Chondrocyte (in vitro differentiated cells): ENCODE measurements around the gene MOK. TPM values are rescaled to one million over a fixed set of nuclear protein-coding genes. Genes with fewer than 3 reads are reported as not detected.

Experiments used
- DNase-seq: peaks from one replicate; pipeline ENCODE4 v3.0.0; 2021; ENCODE audit warnings: mixed read lengths, low spot score
- H3K27ac Mint-ChIP-seq: one replicate; pipeline ENCODE4 v1.8.0; 2021; ENCODE audit warnings: mild to moderate bottlenecking, moderate library complexity, mixed read lengths; ENCODE audit not compliant: unreplicated experiment
- H3K27me3 Mint-ChIP-seq: 2 replicates; pipeline ENCODE4 v1.8.0; 2021; ENCODE audit warnings: low read depth, mixed read lengths
- H3K36me3 Mint-ChIP-seq: 2 replicates; pipeline ENCODE4 v1.8.0; 2021; ENCODE audit warnings: low read depth, mixed read lengths
- H3K4me1 Mint-ChIP-seq: 2 replicates; pipeline ENCODE4 v1.8.0; 2021; ENCODE audit warnings: low read depth, mild to moderate bottlenecking, mixed read lengths
- H3K4me3 Mint-ChIP-seq: one replicate; pipeline ENCODE4 v1.8.0; 2021; ENCODE audit warnings: mild to moderate bottlenecking, moderate library complexity, mixed read lengths; ENCODE audit not compliant: unreplicated experiment
- H3K9me3 Mint-ChIP-seq: 2 replicates; pipeline ENCODE4 v1.8.0; 2021; ENCODE audit warnings: low read depth, mixed read lengths
- total RNA-seq: library from RNA; stranded (reverse); gene quantifications from 3 replicates; pipeline ENCODE4 v1.2.1, GENCODE V29; 2021
- TF ChIP-seq, protein P1 (sequence below): fragments of 200-600 bp; sonication (generic); IDR thresholded peaks from 2 replicates; pipeline ENCODE4 v1.5.0; 2021; ENCODE audit warnings: antibody characterized with exemption, mild to moderate bottlenecking, moderate library complexity

MOK gene
- total RNA-seq, 1 donor from 2014 or later, result 3.8 TPM

DNA sequence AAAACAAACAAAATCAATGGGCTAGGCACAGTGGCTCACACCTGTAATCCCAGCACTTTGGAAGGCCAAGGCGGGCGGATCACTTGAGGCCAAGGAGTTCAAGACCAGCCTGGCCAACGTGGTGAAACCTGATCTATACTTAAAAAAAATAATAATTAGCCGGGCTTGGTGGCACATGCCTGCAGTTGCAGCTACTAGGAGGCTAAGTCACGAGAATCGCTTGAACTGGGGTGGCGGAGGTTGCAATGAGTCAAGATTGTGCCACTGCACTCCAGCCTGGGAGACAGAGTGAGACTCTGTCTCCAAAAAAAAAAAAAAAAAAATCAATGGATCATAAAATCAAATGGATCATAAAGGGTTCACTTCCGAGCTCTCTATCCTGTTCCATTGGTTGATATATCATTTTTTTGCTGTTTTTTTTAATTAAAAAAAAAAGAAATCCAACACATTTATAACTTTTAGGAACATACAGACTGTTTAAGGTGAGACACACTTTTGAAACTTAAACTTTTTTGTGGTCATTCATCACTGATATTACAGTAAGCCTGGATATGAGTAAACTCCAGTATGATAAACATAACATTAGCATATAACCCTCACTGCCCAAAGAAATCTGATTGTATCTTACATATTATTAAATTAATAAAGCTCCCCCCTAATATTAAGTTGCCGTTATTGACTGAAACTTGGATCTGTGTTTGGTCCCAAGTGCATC, 22.1 kb downstream of the MOK start:
- TF ChIP-seq, protein P1, sequence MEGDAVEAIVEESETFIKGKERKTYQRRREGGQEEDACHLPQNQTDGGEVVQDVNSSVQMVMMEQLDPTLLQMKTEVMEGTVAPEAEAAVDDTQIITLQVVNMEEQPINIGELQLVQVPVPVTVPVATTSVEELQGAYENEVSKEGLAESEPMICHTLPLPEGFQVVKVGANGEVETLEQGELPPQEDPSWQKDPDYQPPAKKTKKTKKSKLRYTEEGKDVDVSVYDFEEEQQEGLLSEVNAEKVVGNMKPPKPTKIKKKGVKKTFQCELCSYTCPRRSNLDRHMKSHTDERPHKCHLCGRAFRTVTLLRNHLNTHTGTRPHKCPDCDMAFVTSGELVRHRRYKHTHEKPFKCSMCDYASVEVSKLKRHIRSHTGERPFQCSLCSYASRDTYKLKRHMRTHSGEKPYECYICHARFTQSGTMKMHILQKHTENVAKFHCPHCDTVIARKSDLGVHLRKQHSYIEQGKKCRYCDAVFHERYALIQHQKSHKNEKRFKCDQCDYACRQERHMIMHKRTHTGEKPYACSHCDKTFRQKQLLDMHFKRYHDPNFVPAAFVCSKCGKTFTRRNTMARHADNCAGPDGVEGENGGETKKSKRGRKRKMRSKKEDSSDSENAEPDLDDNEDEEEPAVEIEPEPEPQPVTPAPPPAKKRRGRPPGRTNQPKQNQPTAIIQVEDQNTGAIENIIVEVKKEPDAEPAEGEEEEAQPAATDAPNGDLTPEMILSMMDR, result no peak
- Mint-ChIP-seq H3K9me3 (no peaks in the 10 kb centered on the region), H3K4me1 (peaks cover 30% of the 10 kb centered on the region), H3K4me3 (no peak overlapping the region), H3K36me3 (no peaks in the 10 kb centered on the region), H3K27ac (no peak overlapping the region), H3K27me3 (no peaks in the 10 kb centered on the region)
- DNase-seq, result no peak

DNA sequence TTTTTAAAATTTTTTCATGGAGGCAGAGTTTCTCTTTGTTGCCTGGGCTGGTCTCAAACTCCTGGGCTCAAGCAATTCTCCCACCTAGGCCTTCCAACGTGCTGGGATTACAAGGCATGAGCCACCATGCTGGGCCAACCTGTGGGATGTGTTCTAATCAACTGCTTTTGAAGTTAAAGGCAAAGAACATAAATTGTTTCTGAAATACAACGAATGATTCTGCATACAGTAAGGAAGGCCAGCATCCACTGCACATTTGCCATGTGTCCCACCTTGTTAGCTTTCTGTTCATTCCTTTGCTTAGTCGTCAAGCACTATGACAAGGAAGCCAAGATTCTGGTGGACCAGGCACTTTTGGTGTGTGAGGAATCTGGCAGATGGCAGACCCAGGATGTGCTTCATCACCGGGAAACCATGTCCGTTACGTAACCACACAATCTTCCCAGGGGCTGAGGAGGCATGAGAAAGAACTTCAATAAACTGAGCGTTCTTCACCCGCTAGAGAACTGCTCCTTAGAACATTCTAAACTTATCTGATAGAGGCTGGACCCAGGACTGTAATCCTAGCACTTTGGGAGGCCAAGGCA, 24.5 kb downstream of the MOK start:
- Mint-ChIP-seq H3K27ac (peak overlapping the region; percentile 94), H3K9me3 (no peaks in the 10 kb centered on the region), H3K36me3 (no peaks in the 10 kb centered on the region), H3K4me3 (no peak overlapping the region), H3K4me1 (peaks cover 34% of the 10 kb centered on the region), H3K27me3 (no peaks in the 10 kb centered on the region)
- TF ChIP-seq, protein P1, result no peak
- DNase-seq, result no peak

DNA sequence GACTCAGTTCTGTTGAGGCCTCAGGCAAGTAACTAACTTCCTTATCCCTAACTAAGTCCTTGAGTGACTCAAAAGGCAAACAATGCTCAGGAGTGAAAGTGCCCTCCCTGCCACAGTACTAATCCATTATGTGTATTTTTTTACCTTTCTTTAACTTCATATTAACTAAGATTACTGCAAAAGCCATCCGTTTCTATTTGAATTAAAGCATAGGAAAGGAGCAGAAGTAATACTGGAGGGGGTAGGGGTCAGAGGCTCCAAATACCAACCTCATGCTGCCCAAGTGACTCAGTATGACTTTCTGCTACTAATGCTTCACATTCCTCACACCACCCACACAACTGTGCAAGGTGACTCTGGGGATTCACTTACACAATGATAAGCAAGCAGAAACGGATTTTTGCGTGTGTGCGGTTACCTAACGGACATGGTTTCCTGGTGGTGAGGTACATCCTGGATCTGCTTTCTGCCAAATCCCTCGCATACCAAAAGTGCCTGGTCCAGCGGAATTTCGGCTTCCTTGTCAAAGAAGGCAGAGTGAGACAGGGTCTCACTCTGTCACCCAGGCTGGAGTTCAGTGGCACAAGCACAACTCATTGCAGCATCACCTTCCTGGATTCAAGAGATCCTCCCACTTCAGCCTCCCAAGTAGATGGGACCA, 25.1 kb downstream of the MOK start:
- no peak for DNase-seq
- Mint-ChIP-seq H3K4me1 (peaks cover 34% of the 10 kb centered on the region), H3K27me3 (no peaks in the 10 kb centered on the region), H3K36me3 (no peaks in the 10 kb centered on the region), H3K9me3 (no peaks in the 10 kb centered on the region), H3K4me3 (no peak overlapping the region), H3K27ac (peak overlapping the region; percentile 94)
- TF ChIP-seq, protein P1, result no peak

DNA sequence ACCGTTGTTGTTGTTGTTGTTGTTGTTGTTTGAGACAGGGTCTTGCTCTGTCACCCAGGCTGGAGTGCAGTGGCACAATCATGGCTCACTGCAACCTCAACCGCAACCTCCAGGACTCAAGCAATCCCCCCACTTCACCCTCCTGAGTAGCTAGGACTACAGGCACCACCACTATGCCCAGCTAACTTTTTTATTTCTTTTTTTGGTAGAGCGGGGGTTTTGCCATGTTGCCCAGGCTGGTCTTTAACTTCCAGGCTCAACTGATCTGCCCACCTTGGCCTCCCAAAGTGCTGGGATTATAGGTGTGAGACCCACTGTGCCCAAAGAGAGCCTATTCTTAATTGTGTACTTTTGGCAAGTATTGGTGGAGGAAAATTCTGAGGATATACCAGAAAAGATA, 25.7 kb downstream of the MOK start:
- no peak overlapping the region for H3K4me3 Mint-ChIP-seq
- TF ChIP-seq, protein P1, result no peak
- H3K9me3 Mint-ChIP-seq, result no peaks in the 10 kb centered on the region
- H3K27me3 Mint-ChIP-seq, result no peaks in the 10 kb centered on the region
- no peak for DNase-seq
- H3K4me1 Mint-ChIP-seq, result peaks cover 34% of the 10 kb centered on the region
- peak overlapping the region; percentile 94 for H3K27ac Mint-ChIP-seq
- no peaks in the 10 kb centered on the region for H3K36me3 Mint-ChIP-seq

DNA sequence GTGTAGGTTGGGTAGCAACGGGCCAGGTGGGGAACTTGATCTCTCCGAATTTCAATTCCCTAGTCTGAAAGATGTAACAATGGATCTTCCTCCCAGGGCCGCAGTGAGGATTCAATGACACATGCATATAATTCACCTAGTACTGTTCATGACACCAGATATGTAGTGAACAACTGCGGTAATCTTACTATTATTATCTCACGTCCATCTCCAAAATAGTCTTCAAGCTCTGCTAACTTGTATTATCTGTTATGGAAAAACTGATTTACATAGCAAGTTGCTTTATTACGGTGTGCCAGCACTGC, 26.4 kb downstream of the MOK start:
- peaks cover 34% of the 10 kb centered on the region for H3K4me1 Mint-ChIP-seq
- no peaks in the 10 kb centered on the region for H3K36me3 Mint-ChIP-seq
- H3K27ac Mint-ChIP-seq, result peak overlapping the region; percentile 13
- no peaks in the 10 kb centered on the region for H3K27me3 Mint-ChIP-seq
- DNase-seq, result no peak
- no peaks in the 10 kb centered on the region for H3K9me3 Mint-ChIP-seq
- no peak overlapping the region for H3K4me3 Mint-ChIP-seq
- TF ChIP-seq, protein P1, result no peak
